ENCODE measurements around the gene KLHL36.
"Not testable (repeated sequence)": the region's sequence is repeated elsewhere in the genome, so short reads cannot be mapped to it uniquely, and the experiment has no call there.

KLHL36 gene

DNA sequence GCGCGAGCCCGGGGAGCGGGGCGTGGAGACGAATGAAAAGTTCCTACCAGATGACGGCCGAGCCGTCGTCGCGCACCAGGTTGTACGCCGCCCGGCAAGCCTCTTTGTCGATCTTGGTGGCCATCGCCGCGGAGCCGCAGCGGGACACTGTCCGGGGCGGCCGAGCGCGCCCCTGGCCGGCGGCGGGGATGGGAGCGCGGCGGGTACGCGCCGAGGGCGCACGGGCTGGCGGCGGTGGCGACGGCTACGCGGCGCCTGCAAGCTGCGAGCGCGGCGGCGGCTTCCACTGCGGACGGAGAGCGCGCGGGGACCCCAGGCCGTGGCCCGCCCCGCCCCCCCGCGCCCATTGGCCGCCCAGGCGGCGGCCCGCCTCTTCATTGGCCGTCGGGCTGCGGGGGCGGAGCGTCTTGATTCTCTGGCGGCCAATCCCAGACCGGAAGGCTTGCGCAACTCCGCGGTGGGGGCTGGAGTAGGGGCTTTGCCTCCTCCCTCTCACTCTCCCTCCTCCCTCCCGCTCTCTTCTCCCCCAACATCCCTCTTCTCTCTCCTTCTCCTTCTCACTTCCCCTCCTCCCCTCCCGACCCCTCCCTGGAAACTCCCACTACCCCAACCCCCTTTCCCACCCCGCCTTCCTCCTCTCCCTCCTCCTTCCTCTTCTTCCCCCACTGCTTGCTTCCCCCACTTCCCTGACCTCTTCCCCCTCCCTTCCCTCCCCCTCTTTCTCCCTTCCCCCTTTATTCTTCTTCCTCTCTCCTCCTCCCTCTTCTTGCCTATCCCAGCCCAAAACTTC lies 30.3 kb upstream of the KLHL36 start, which contains the start of gene COTL1:
COTL1 (minus strand) TSS at position 288 of the 790 bp plus-strand sequence; CDS start at position 124, 164 bp downstream.
- no peaks in the 10 kb centered on the region for H3K9me3 ChIP-seq (ENCODE audit: control insufficient read depth, low read length)
- H3K4me3 ChIP-seq (ENCODE audit: low read length) = peak within 1 kb of the TSS; percentile 82
- H3K36me3 ChIP-seq (ENCODE audit: control insufficient read depth, insufficient read depth, low read length, severe bottlenecking) = no peaks in the 10 kb centered on the region
- no peaks in the 10 kb centered on the region for H3K27me3 ChIP-seq (replicated peaks; ENCODE audit: control insufficient read depth, insufficient read depth, low read length)
- H3K9ac ChIP-seq (ENCODE audit: low read length) = peak within 1 kb of the TSS; percentile 90
- peak; percentile 99 for DNase-seq (ENCODE audit: low read depth)
- peaks cover 50% of the 10 kb centered on the region for H3K4me1 ChIP-seq (ENCODE audit: control insufficient read depth, insufficient read depth, low read length)

DNA sequence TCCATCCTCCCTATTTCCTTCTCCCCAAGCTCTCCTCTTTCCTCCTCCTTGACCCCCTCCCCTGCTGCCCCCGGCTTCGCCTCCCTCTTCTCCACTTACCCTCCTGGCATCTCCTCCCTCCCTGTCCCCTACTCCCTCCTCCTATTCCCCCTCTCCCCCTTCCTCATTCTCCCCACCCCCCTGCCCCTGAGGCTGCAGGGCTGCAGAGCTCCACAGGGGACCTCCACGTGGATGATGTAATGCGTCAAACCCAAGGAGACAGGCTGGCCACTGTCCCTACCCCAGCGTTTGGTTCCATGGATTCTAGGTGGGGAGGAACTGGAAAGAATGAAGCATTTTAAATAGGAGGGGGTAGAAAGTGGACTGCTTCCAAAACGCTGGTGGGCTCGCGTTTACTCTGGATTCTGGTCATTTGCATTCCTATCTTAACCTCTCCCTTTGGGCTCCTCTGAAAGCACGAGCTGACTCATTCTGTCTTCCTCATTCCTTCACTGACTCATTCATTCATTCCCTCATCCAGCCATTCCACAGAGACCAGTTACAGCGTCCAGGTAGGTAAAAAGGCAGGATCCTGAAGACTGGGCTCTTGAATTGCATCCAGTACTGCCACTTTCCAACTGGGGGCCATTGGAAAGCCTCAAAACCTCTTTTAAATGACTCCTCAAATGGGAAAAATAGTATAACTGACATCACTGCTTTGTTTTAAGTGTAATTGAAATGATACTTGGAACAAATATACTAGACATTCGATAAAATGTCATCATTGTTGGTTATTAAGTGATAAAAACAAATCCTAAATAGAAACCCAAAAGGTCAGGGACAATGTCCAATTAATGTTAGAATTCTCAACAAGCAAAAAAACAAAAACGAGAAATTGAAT lies 29.5 kb upstream of the KLHL36 start:
- Histone ChIP-seq H3K9me3 (ENCODE audit: control insufficient read depth, low read length) (no peaks in the 10 kb centered on the region), H3K9ac (ENCODE audit: low read length) (peak overlapping the region; percentile 57), H3K36me3 (ENCODE audit: control insufficient read depth, insufficient read depth, low read length, severe bottlenecking) (no peaks in the 10 kb centered on the region), H3K4me3 (ENCODE audit: low read length) (peak overlapping the region; percentile 1), H3K27me3 (replicated peaks; ENCODE audit: control insufficient read depth, insufficient read depth, low read length) (no peaks in the 10 kb centered on the region), H3K4me1 (ENCODE audit: control insufficient read depth, insufficient read depth, low read length) (peaks cover 43% of the 10 kb centered on the region)
- DNase-seq (ENCODE audit: low read depth) = peak; percentile 90

DNA sequence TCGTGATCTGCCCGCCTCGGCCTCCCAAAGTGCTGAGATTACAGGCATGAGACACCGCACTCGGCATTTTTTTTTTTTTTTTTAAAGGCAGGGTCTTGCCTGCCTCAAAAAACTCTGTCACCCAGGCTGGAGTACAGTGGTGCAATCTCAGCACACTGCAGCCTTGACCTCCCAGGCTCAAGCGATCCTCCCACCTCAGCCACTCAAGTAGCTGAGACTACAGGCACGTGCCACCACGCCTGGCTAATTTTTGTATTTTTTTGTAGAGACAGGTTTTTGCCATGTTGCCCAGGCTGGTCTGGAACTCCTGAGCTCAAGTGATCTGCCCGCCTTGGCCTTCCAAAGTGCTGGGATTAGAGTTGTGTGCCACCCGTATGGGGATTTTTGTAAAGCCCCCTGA lies 27.4 kb upstream of the KLHL36 start:
- H3K4me1 ChIP-seq (ENCODE audit: control insufficient read depth, insufficient read depth, low read length) = peaks cover 22% of the 10 kb centered on the region
- H3K27me3 ChIP-seq (replicated peaks; ENCODE audit: control insufficient read depth, insufficient read depth, low read length); H3K9ac ChIP-seq (ENCODE audit: low read length); H3K4me3 ChIP-seq (ENCODE audit: low read length); H3K36me3 ChIP-seq (ENCODE audit: control insufficient read depth, insufficient read depth, low read length, severe bottlenecking); H3K9me3 ChIP-seq (ENCODE audit: control insufficient read depth, low read length); DNase-seq (ENCODE audit: low read depth): not testable (repeated sequence)

DNA sequence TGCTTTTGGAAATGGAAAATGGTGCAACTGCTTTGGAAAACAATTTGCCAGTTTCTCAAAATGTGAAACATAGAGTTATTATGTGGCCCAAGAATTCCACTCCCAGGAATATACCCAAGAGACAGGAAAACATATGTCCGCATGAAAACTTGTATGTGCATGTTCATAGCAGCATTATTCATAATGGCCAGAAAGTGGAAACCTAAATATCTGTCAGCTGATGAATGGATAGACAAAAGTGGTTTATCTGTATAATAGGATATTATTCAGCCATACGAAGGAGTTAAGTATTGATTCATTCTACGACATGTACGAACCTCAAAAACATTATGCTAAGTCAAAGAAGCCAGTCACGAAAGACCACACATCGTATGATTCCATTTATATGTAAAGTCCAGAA lies 22.8 kb upstream of the KLHL36 start:
- no peak for DNase-seq (ENCODE audit: low read depth)
- Histone ChIP-seq H3K4me3 (ENCODE audit: low read length) (no peak overlapping the region), H3K27me3 (replicated peaks; ENCODE audit: control insufficient read depth, insufficient read depth, low read length) (no peaks in the 10 kb centered on the region), H3K4me1 (ENCODE audit: control insufficient read depth, insufficient read depth, low read length) (no peaks in the 10 kb centered on the region), H3K36me3 (ENCODE audit: control insufficient read depth, insufficient read depth, low read length, severe bottlenecking) (no peaks in the 10 kb centered on the region), H3K9ac (ENCODE audit: low read length) (no peak overlapping the region), H3K9me3 (ENCODE audit: control insufficient read depth, low read length) (no peaks in the 10 kb centered on the region)

DNA sequence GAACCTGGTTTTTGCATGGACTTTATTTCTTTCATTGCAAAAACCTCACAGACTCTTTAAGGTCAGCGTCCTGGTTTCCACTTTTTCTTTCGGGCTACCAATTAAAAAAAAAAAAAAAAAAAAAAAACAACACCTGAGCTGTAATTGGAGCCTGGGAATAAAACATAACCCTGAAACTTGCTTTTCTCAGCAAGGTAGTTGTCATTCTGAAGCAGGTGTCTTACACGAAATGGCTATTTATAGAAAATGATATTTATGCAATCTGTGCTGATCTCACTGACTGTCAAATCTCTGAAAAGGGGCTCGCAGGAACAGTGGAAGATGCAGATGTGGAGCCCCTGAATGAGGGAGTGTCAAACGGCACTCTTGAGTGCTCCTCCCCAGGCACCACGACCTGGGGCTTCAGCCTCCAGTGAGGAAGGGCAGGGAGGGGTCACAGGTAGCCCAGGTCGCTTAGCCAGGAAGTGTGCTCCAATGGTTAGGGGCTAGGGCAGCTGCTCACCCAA lies 20.0 kb upstream of the KLHL36 start:
- H3K36me3 ChIP-seq (ENCODE audit: control insufficient read depth, insufficient read depth, low read length, severe bottlenecking) = no peaks in the 10 kb centered on the region
- H3K27me3 ChIP-seq (replicated peaks; ENCODE audit: control insufficient read depth, insufficient read depth, low read length) = no peaks in the 10 kb centered on the region
- DNase-seq (ENCODE audit: low read depth) = no peak
- no peak overlapping the region for H3K9ac ChIP-seq (ENCODE audit: low read length)
- H3K9me3 ChIP-seq (ENCODE audit: control insufficient read depth, low read length) = no peaks in the 10 kb centered on the region
- no peak overlapping the region for H3K4me3 ChIP-seq (ENCODE audit: low read length)
- H3K4me1 ChIP-seq (ENCODE audit: control insufficient read depth, insufficient read depth, low read length) = peaks cover 6% of the 10 kb centered on the region

DNA sequence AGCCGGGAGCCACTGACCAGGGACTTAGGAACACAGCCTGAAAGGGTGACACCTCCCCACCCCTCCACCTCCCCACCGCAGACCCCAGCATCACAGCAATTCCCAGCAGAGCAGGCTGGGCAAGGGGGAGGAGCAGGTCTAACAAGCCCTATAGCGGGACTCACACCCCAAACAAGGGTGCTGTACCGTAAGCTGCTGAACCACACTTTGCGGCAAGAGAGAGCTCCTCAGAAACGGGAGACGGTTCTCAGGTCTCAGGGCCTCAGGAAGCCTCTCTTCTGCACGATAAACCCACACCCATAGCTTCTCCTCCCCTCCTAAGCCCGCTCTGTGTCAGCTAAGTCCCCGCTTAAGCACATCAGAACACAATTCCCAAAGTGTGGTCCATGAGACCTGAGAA lies 18.7 kb upstream of the KLHL36 start:
- no peak overlapping the region for H3K9ac ChIP-seq (ENCODE audit: low read length)
- DNase-seq (ENCODE audit: low read depth) = no peak
- H3K4me3 ChIP-seq (ENCODE audit: low read length) = no peak overlapping the region
- no peaks in the 10 kb centered on the region for H3K36me3 ChIP-seq (ENCODE audit: control insufficient read depth, insufficient read depth, low read length, severe bottlenecking)
- peaks cover 13% of the 10 kb centered on the region for H3K4me1 ChIP-seq (ENCODE audit: control insufficient read depth, insufficient read depth, low read length)
- H3K9me3 ChIP-seq (ENCODE audit: control insufficient read depth, low read length) = no peaks in the 10 kb centered on the region
- no peaks in the 10 kb centered on the region for H3K27me3 ChIP-seq (replicated peaks; ENCODE audit: control insufficient read depth, insufficient read depth, low read length)

DNA sequence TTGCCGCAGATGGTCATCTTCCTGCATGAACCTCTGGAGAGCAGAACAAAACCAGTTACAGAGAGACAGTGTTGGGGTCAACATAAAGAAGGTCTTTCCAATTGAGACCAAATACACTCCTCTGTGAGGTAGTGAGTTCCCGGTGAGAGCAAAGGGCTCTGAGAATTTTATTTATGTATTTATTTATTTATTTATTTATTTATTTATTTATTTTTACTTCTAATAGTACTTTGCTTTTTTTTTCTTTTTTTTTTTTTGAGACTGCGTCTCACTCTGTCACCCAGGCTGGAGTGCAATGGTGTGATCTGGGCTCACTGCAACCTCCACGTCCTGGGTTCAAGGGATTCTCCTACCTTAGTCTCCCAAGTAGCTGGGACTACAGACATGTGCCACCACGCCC lies 18.3 kb upstream of the KLHL36 start:
- no peaks in the 10 kb centered on the region for H3K27me3 ChIP-seq (replicated peaks; ENCODE audit: control insufficient read depth, insufficient read depth, low read length)
- H3K9me3 ChIP-seq (ENCODE audit: control insufficient read depth, low read length) = no peaks in the 10 kb centered on the region
- H3K9ac ChIP-seq (ENCODE audit: low read length) = no peak overlapping the region
- peaks cover 13% of the 10 kb centered on the region for H3K4me1 ChIP-seq (ENCODE audit: control insufficient read depth, insufficient read depth, low read length)
- H3K36me3 ChIP-seq (ENCODE audit: control insufficient read depth, insufficient read depth, low read length, severe bottlenecking) = no peaks in the 10 kb centered on the region
- no peak for DNase-seq (ENCODE audit: low read depth)
- no peak overlapping the region for H3K4me3 ChIP-seq (ENCODE audit: low read length)

DNA sequence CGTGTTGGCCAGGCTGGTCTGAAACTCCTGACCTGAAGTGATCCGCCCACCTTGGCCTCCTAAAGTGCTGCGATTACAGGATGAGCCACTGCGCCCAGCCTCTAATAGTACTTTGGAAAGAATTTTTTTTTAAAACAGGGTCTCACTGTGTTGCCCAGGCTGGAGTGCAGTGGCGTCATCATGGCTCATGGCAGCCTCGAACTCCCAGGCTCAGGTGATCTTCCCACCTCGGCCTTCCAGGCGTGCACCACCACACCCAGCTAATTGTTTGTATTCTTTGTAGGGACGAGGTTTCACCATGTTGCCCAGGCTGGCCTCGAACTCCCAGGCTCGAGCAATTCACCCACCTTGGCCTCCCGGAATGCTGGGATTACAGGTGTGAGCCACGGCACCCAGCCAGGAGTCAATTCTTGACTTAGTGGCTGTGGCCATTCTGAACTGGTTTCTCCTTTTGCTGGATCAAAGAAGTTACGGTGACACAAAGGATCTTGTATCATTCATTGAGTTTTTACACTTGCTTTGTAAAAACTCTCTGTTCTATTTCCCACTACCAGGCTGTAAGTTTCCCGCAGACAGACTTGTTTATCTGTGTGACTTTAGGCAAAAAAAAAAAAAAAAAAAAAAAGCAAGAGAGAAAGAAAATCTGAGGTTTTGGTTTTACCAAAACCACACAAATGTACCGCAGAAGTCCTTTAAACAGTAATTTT lies 17.7 kb upstream of the KLHL36 start:
- no peak for DNase-seq (ENCODE audit: low read depth)
- Histone ChIP-seq H3K4me3 (ENCODE audit: low read length) (no peak overlapping the region), H3K36me3 (ENCODE audit: control insufficient read depth, insufficient read depth, low read length, severe bottlenecking) (no peaks in the 10 kb centered on the region), H3K27me3 (replicated peaks; ENCODE audit: control insufficient read depth, insufficient read depth, low read length) (no peaks in the 10 kb centered on the region), H3K9me3 (ENCODE audit: control insufficient read depth, low read length) (no peaks in the 10 kb centered on the region), H3K4me1 (ENCODE audit: control insufficient read depth, insufficient read depth, low read length) (peaks cover 14% of the 10 kb centered on the region), H3K9ac (ENCODE audit: low read length) (no peak overlapping the region)

DNA sequence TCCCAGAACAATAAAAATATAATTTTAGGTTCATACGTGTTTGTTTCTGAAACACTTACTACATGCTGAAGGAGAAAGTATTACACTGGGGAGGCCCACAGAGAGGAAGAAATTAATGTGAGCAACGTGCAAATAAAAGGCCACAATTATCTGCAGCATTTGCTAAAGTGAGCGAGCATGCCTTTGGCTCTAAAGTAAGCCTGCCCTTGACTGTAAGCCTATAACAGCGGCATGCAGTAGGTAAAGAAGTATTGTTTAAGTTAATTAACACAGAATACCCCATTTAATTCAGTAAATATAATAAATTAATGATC lies 17.2 kb upstream of the KLHL36 start:
- H3K9me3 ChIP-seq (ENCODE audit: control insufficient read depth, low read length) = no peaks in the 10 kb centered on the region
- no peaks in the 10 kb centered on the region for H3K36me3 ChIP-seq (ENCODE audit: control insufficient read depth, insufficient read depth, low read length, severe bottlenecking)
- H3K27me3 ChIP-seq (replicated peaks; ENCODE audit: control insufficient read depth, insufficient read depth, low read length) = no peaks in the 10 kb centered on the region
- DNase-seq (ENCODE audit: low read depth) = no peak
- peaks cover 19% of the 10 kb centered on the region for H3K4me1 ChIP-seq (ENCODE audit: control insufficient read depth, insufficient read depth, low read length)
- H3K9ac ChIP-seq (ENCODE audit: low read length) = no peak overlapping the region
- no peak overlapping the region for H3K4me3 ChIP-seq (ENCODE audit: low read length)

DNA sequence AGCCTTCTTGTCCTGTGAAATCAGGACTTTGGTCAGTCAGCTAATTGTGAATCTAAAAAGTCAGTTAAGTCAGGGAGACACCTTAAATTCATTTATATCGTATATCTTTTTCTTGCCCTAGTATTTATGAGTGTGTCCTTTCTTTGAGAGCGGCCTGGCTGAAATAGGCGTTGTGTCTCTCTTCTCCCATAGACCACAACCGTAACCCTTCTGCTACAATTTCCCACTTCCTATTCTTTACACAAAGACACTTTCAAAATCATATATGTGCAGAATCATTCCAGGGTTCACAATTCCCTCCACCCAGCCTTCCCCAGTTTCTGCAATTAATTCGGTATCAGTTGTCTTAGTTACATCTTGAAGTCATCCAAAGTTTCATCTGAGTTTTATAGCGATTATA lies 16.4 kb upstream of the KLHL36 start:
- no peaks in the 10 kb centered on the region for H3K36me3 ChIP-seq (ENCODE audit: control insufficient read depth, insufficient read depth, low read length, severe bottlenecking)
- no peak overlapping the region for H3K9ac ChIP-seq (ENCODE audit: low read length)
- H3K27me3 ChIP-seq (replicated peaks; ENCODE audit: control insufficient read depth, insufficient read depth, low read length) = no peaks in the 10 kb centered on the region
- H3K9me3 ChIP-seq (ENCODE audit: control insufficient read depth, low read length) = no peaks in the 10 kb centered on the region
- no peak overlapping the region for H3K4me3 ChIP-seq (ENCODE audit: low read length)
- DNase-seq (ENCODE audit: low read depth) = no peak
- H3K4me1 ChIP-seq (ENCODE audit: control insufficient read depth, insufficient read depth, low read length) = peaks cover 20% of the 10 kb centered on the region

DNA sequence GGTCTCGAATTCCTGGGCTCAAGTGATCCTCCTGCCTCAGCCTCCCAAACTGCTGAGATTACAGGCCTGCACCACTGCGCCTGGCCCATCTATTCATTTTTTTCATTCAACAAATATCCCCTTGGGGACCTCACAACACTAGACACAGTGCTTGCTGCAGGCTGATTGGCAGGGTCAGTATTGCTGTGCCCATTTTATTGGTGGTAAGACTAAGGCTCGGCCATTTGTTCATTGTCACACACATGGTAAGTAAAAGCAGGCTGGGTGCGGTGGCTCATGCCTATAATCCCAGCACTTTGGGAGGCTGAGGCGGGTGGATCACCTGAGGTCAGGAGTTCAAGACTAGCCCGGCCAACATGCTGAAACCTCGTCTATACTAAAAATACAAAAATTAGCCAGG lies 15.4 kb upstream of the KLHL36 start:
- DNase-seq (ENCODE audit: low read depth); H3K9me3 ChIP-seq (ENCODE audit: control insufficient read depth, low read length); H3K9ac ChIP-seq (ENCODE audit: low read length); H3K27me3 ChIP-seq (replicated peaks; ENCODE audit: control insufficient read depth, insufficient read depth, low read length); H3K36me3 ChIP-seq (ENCODE audit: control insufficient read depth, insufficient read depth, low read length, severe bottlenecking): not testable (repeated sequence)
- peak overlapping the region; percentile 28 for H3K4me3 ChIP-seq (ENCODE audit: low read length)
- peaks cover 20% of the 10 kb centered on the region for H3K4me1 ChIP-seq (ENCODE audit: control insufficient read depth, insufficient read depth, low read length)
